K562 (cell line): ENCODE data around the gene GRM2. TPM values are rescaled to one million over a fixed set of nuclear protein-coding genes. Genes with fewer than 3 reads are reported as not detected.

Experiments used
- ATAC-seq: fragments of 200-7000 bp; cut with Tn5 transposase; 3 replicates; pipeline ENCODE4 v1.9.1; 2020; ENCODE audit warnings: moderate library complexity
- BruUV-seq: library from RNA; stranded (reverse); fragments of 400-500 nt; replicated peaks from 2 replicates; lab custom pipeline; 2021; lab: Mats Ljungman, UMichigan
- CTCF ChIA-PET: fragments of 300-600 bp; formaldehyde crosslinking; extraction: SDS; loops from one replicate; lab custom pipeline; 2021; ENCODE audit warnings: low intra/inter-chr PET ratio; lab: Yijun Ruan, JAX
- POLR2A ChIA-PET: fragments of 300-600, 350-650 bp; sonication (Branson Sonifier 250); formaldehyde crosslinking; extraction: SDS; loops from one replicate; lab custom pipeline; 2021; ENCODE audit warnings: antibody characterized with exemption, inconsistent platforms; lab: Yijun Ruan, JAX
- DNase-seq, 4 experiments: peaks; one replicate each; pipeline versions ENCODE4 v3.0.0 to v3.0.0-alpha.2; 2011 to 2018; ENCODE audit warnings: low spot score in 3 of 4, mixed read lengths in 3 of 4; ENCODE audit errors: extremely low read depth in 1 of 4
- FAIRE-seq: peaks from 2 replicates; lab custom pipeline; 2011; peaks lifted over from hg19 to GRCh38; lab: Jason Lieb, UNC
- H2AFZ ChIP-seq: 2 replicates; pipeline ENCODE4 v1.6.0; 2011; ENCODE audit warnings: low read depth, low read length, control low read depth, inconsistent platforms
- H3K27ac ChIP-seq: fragments of 200-600 bp; 3 replicates; pipeline ENCODE4 v1.8.0; 2011; ENCODE audit warnings: low read depth, mild to moderate bottlenecking, control low read depth, inconsistent platforms, low read length, moderate library complexity, mixed read lengths; ENCODE audit errors: extremely low read depth
- H3K27me3 ChIP-seq, 2 experiments: fragments of 300-600 bp in 1 of 2; 2 replicates in 1 of 2; 3 replicates in 1 of 2; pipeline versions ENCODE4 v1.6.0 to v1.8.0; 2011; ENCODE audit warnings: inconsistent platforms in 2 of 2, low read length in 2 of 2, mild to moderate bottlenecking in 1 of 2, mixed read lengths in 1 of 2, moderate library complexity in 1 of 2; ENCODE audit not compliant: control insufficient read depth in 2 of 2, insufficient read depth in 2 of 2
- H3K36me3 ChIP-seq: fragments of 300-600 bp; 3 replicates; pipeline ENCODE4 v1.8.0; 2011; ENCODE audit warnings: mild to moderate bottlenecking, low read length, inconsistent platforms; ENCODE audit not compliant: control insufficient read depth, insufficient read depth
- H3K4me1 ChIP-seq, 2 experiments: fragments of 200-600 bp in 1 of 2; replicated peaks in 1 of 2; 2 replicates in 1 of 2; 3 replicates in 1 of 2; pipeline versions ENCODE4 v1.5.1 to v1.8.0; 2011; ENCODE audit warnings: inconsistent platforms in 2 of 2, low read length in 2 of 2, mild to moderate bottlenecking in 1 of 2, mixed read lengths in 1 of 2, moderate library complexity in 1 of 2; ENCODE audit not compliant: control insufficient read depth in 2 of 2, insufficient read depth in 2 of 2
- H3K4me2 ChIP-seq: 2 replicates; pipeline ENCODE4 v1.6.1; 2011; ENCODE audit warnings: low read length, control low read depth, inconsistent platforms, mixed read lengths; ENCODE audit not compliant: insufficient read depth
- H3K4me3 ChIP-seq: fragments of 200-600 bp; sonication (generic), shearing (Covaris generic); 2 replicates; pipeline ENCODE4 v1.5.1; 2016; ENCODE audit warnings: control low read depth, inconsistent platforms
- H3K79me2 ChIP-seq: fragments of 200-600 bp; 3 replicates; pipeline ENCODE4 v1.8.0; 2011; ENCODE audit warnings: low read length, inconsistent platforms; ENCODE audit not compliant: control insufficient read depth, insufficient read depth
- H3K9ac ChIP-seq, 2 experiments: 2 replicates each; pipeline versions ENCODE4 v1.6.0 to v1.6.1; 2011; ENCODE audit warnings: low read depth in 2 of 2, low read length in 2 of 2, control low read depth in 1 of 2, inconsistent platforms in 1 of 2, mild to moderate bottlenecking in 1 of 2, mixed read lengths in 1 of 2; ENCODE audit not compliant: insufficient read depth in 1 of 2
- H3K9me1 ChIP-seq: one replicate; pipeline ENCODE4 v1.6.0; 2011; ENCODE audit warnings: inconsistent platforms, mild to moderate bottlenecking, low read length, moderate library complexity; ENCODE audit not compliant: control insufficient read depth, insufficient read depth
- H3K9me3 ChIP-seq: replicated peaks from 2 replicates; pipeline ENCODE4 v1.5.1; 2011; ENCODE audit warnings: low read depth, low read length, inconsistent platforms; ENCODE audit not compliant: control insufficient read depth, insufficient read depth
- H4K20me1 ChIP-seq: replicated peaks from 2 replicates; pipeline ENCODE4 v1.6.1; 2011; ENCODE audit warnings: low read length, inconsistent platforms, mixed read lengths; ENCODE audit not compliant: control insufficient read depth, insufficient read depth
- E2F6 ChIP-seq, 2 experiments: IDR thresholded peaks; 2 replicates each; pipeline ENCODE4 v1.6.1; 2011; ENCODE audit warnings: borderline replicate concordance in 1 of 2, control low read depth in 1 of 2, low read depth in 1 of 2, low read length in 1 of 2, mild to moderate bottlenecking in 1 of 2, mixed read lengths in 1 of 2, moderate library complexity in 1 of 2; ENCODE audit not compliant: insufficient read depth in 1 of 2, insufficient read length in 1 of 2, poor library complexity in 1 of 2, severe bottlenecking in 1 of 2; ENCODE audit errors: extremely low read depth in 1 of 2
- ILK ChIP-seq: fragments of 450-650 bp; IDR thresholded peaks from 2 replicates; pipeline ENCODE4 v1.6.1; 2016; ENCODE audit warnings: missing genetic modification characterization, low read depth, mild to moderate bottlenecking, missing compliant biosample characterization, moderate library complexity, borderline replicate concordance
- SMAD2 ChIP-seq: fragments of 150-350 bp; IDR thresholded peaks from 2 replicates; pipeline ENCODE4 v1.6.1; 2014; ENCODE audit warnings: low read depth, mild to moderate bottlenecking, low read length
- TGIF2 ChIP-seq: sonication (generic); formaldehyde crosslinking; IDR thresholded peaks from 2 replicates; pipeline ENCODE4 v1.8.1; 2022; ENCODE audit warnings: mild to moderate bottlenecking, missing genetic modification reagents, moderate library complexity
- XRCC5 ChIP-seq: fragments of 200-400 bp; formaldehyde crosslinking; IDR thresholded peaks from 2 replicates; pipeline ENCODE4 v1.6.1; 2017; ENCODE audit warnings: low read depth, mild to moderate bottlenecking, low read length
- ZBED1 ChIP-seq: IDR thresholded peaks from 2 replicates; pipeline ENCODE4 v1.6.1; 2014
- ZNF431 ChIP-seq: sonication (generic); formaldehyde crosslinking; IDR thresholded peaks from 2 replicates; pipeline ENCODE4 v1.8.0; 2022; ENCODE audit warnings: mild to moderate bottlenecking, missing genetic modification reagents
- ZNF444 ChIP-seq: fragments of 250-450 bp; sonication (Bioruptor Pico); IDR thresholded peaks from 2 replicates; pipeline ENCODE4 v1.4.0; 2020; ENCODE audit warnings: mild to moderate bottlenecking, moderate library complexity
- ZNF764 ChIP-seq: fragments of 250-450 bp; sonication (Bioruptor Pico); IDR thresholded peaks from 2 replicates; pipeline ENCODE4 v1.4.0; 2020; ENCODE audit warnings: low read depth, mild to moderate bottlenecking, moderate library complexity
- WGBS: fragments of 100-300 bp; shearing (Covaris generic); methylation state at CpG from one replicate; pipeline ENCODE4 v1.1.6; 2016; ENCODE audit warnings: low coverage, mixed read lengths; ENCODE audit not compliant: insufficient coverage; ENCODE audit errors: missing lambda C conversion rate; 5-methylcytosine and 5-hydroxymethylcytosine counted together
- in situ Hi-C: fragments of 300-500 bp; cut with MboI; formaldehyde crosslinking; loops from 4 replicates; pipeline ENCODE4 v1.15.0; 2018; ENCODE audit warnings: inconsistent platforms, mixed read lengths
- intact Hi-C: fragments of 100-400 bp; cut with micrococcal nuclease; formaldehyde crosslinking; loops from 2 replicates; pipeline ENCODE4 v1.14.2; 2022
- polyA plus RNA-seq, 8 experiments: library from polyadenylated mRNA; depleted of rRNA in 4 of 8; stranded (reverse) in 5 of 8; unstranded in 3 of 8; fragments of >200 nt; fragmentation: Nextera tagmentation in 2 of 8; fragmentation: Illumina TruSeq in 1 of 8; extraction: Ambion mirVana in 2 of 8; extraction: Trizol in 1 of 8; gene quantifications; 2 replicates each; pipeline versions ENCODE4 v1.2.1 to v1.2.3, GENCODE V29; 2011 to 2014; ENCODE audit warnings: inconsistent platforms in 1 of 8, missing spikeins in 1 of 8
- total RNA-seq, 7 experiments: library from RNA; depleted of rRNA in 6 of 7; stranded (reverse); fragments of >200 nt in 6 of 7; fragmentation: Illumina TruSeq in 2 of 7; extraction: Trizol in 2 of 7; gene quantifications; 2 replicates each; pipeline versions ENCODE4 v1.2.1 to v1.2.3, GENCODE V29; 2011 to 2021; ENCODE audit warnings: low replicate concordance in 1 of 7
- TF ChIP-seq, protein P1 (sequence below): fragments of 450-650 bp; IDR thresholded peaks from 2 replicates; pipeline ENCODE4 v1.6.1; 2018; ENCODE audit warnings: mild to moderate bottlenecking, low read depth; ENCODE audit not compliant: partially characterized antibody

The GRM2 gene
- total and polyA plus RNA-seq, 9 of the 15 experiments (the other 6 are each of a cell fraction or from before 2014, with no cell fraction given), result not detected

GRCh38 chr3:51675201-51675611 is 31.7 kb upstream of the GRM2 start:
- WGBS, result 79% methylated on average over 2 of the region's 2 CpGs
- Histone ChIP-seq H3K36me3 (peaks cover 10% of the 10 kb centered on the region; the same call in 1 of the 3 replicates), H3K9ac (no peak overlapping the region), H3K4me2 (no peak overlapping the region), H3K27me3 (no peaks in the 10 kb centered on the region), H3K79me2 (peaks cover 10% of the 10 kb centered on the region; the same call in 2 of the 3 replicates), H3K9me1 (no peaks in the 10 kb centered on the region), H4K20me1 (0 out of 2 replicates have a peak, but pooled peaks cover 2% of the 10 kb centered on the region), H3K4me3 (no peak overlapping the region), H3K4me1 (peaks cover 6 to 19% of the 10 kb centered on the region in 2 experiments; a peak in 4 of 5 replicates), H3K9me3 (no peaks in the 10 kb centered on the region), H2AFZ (no peak overlapping the region), H3K27ac (no peak overlapping the region)
- no peak for FAIRE-seq
- intact Hi-C loops, result no loop called here
- CTCF ChIA-PET, result no interaction called here
- TF ChIP-seq ZBED1, result no peak
- TF ChIP-seq ZNF431 (CRISPR knock-in tag), result no peak
- TF ChIP-seq ILK (tag), result no peak
- no peak for TF ChIP-seq E2F6 (IDR thresholded peaks at IDR 0.05; ENCODE audit: borderline replicate concordance in 1 of 2, extremely low read depth in 1 of 2, insufficient read depth in 1 of 2, insufficient read length in 1 of 2, low read depth in 1 of 2, low read length in 1 of 2, poor library complexity in 1 of 2, severe bottlenecking in 1 of 2)
- TF ChIP-seq ZNF764 (CRISPR knock-in tag), result no peak
- TF ChIP-seq, protein P1, sequence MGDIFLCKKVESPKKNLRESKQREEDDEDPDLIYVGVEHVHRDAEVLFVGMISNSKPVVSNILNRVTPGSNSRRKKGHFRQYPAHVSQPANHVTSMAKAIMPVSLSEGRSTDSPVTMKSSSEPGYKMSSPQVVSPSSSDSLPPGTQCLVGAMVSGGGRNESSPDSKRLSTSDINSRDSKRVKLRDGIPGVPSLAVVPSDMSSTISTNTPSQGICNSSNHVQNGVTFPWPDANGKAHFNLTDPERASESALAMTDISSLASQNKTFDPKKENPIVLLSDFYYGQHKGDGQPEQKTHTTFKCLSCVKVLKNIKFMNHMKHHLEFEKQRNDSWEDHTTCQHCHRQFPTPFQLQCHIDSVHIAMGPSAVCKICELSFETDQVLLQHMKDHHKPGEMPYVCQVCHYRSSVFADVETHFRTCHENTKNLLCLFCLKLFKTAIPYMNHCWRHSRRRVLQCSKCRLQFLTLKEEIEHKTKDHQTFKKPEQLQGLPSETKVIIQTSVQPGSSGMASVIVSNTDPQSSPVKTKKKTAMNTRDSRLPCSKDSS, result no peak
- TF ChIP-seq TGIF2 (CRISPR knock-in tag), result no peak
- TF ChIP-seq XRCC5, result no peak
- no peak for TF ChIP-seq SMAD2
- no peak for TF ChIP-seq ZNF444 (CRISPR knock-in tag)
- POLR2A ChIA-PET, result no interaction called here
- in situ Hi-C loops, result loop anchor here (25.0 kb wide), 1 partner anchor 1038 kb away; no protein-coding TSS in a partner anchor
- no peak for DNase-seq
- BruUV-seq, result no TSS peak
- ATAC-seq, result no peak
